Neural progenitor cell (in vitro differentiated cells): ENCODE measurements around the gene PAX7.
A peak's percentile ranks its signal among the peaks of the same experiment; 100 is the strongest.

Source experiments
- CTCF ChIP-seq: fragments of 200-600 bp; sonication (generic); IDR thresholded peaks from 2 replicates; pipeline ENCODE4 v1.5.1; 2017; ENCODE audit warnings: antibody characterized with exemption, mild to moderate bottlenecking
- EZH2 ChIP-seq: fragments of 200-600 bp; sonication (generic); IDR thresholded peaks from 2 replicates; pipeline ENCODE4 v1.6.1; 2017; ENCODE audit warnings: antibody characterized with exemption, mild to moderate bottlenecking, moderate library complexity

- TF ChIP-seq CTCF: no peak
- TF ChIP-seq EZH2: peak; percentile 85
Observed at GRCh38 chr1:18634276-18634675, 3.6 kb downstream of the PAX7 start.
